GM12873 (cell line): ENCODE data around the gene EGLN1.

Source experiments
- CTCF ChIP-seq: IDR thresholded peaks from 2 replicates; pipeline ENCODE4 v1.5.1; 2012; ENCODE audit warnings: low read depth, mild to moderate bottlenecking, moderate library complexity, low read length, control low read depth; ENCODE audit not compliant: insufficient read depth; ENCODE audit errors: missing control alignments

EGLN1 gene

GRCh38 chr1:231315887-231316286 lies 106.2 kb downstream of the EGLN1 start:
- peak; percentile 84 for TF ChIP-seq CTCF
